GM19438 (cell line): ENCODE results near the gene MYL6.
"Not testable (repeated sequence)": the region's sequence is repeated elsewhere in the genome, so short reads cannot be mapped to it uniquely, and the experiment has no call there.

ENCODE experiments used
- ATAC-seq: cut with Tn5 transposase; IDR thresholded peaks from one replicate; pipeline ENCODE4 v1.9.1; 2021; ENCODE audit warnings: low read depth; ENCODE audit not compliant: unreplicated experiment

Gene MYL6

GRCh38 chr12:56189099-56189917 lies 31.1 kb downstream of the MYL6 start, which contains the start of gene SMARCC2:
SMARCC2 (minus strand) TSS chr12:56189483; CDS start chr12:56189461, 22 bp downstream.
- peak; percentile 66 for ATAC-seq

- peak; percentile 34 for ATAC-seq
These were observed 31.9 kb downstream of the MYL6 start for GRCh38 chr12:56189918-56190694.

GRCh38 chr12:56190695-56191155 lies 32.6 kb downstream of the MYL6 start:
- ATAC-seq = no peak

- no peak for ATAC-seq
These were observed 34.4 kb downstream of the MYL6 start for GRCh38 chr12:56192582-56192981.

- no peak for ATAC-seq
These were observed 34.9 kb downstream of the MYL6 start for GRCh38 chr12:56193025-56193578.

- ATAC-seq = not testable (repeated sequence)
These were observed 38.8 kb downstream of the MYL6 start for GRCh38 chr12:56196818-56197550.

GRCh38 chr12:56197921-56198635 lies 39.9 kb downstream of the MYL6 start:
- ATAC-seq = no peak

GRCh38 chr12:56198836-56199235 lies 40.7 kb downstream of the MYL6 start:
- ATAC-seq = no peak

GRCh38 chr12:56202366-56202765 lies 44.2 kb downstream of the MYL6 start:
- ATAC-seq = no peak

GRCh38 chr12:56202838-56203237 lies 44.7 kb downstream of the MYL6 start:
- no peak for ATAC-seq

- no peak for ATAC-seq
These were observed 46.1 kb downstream of the MYL6 start for GRCh38 chr12:56204275-56204674.

- no peak for ATAC-seq
These were observed 47.3 kb downstream of the MYL6 start for GRCh38 chr12:56205445-56205844.

- ATAC-seq = no peak
These were observed 48.5 kb downstream of the MYL6 start for GRCh38 chr12:56206452-56207166.

- no peak for ATAC-seq
These were observed 49.8 kb downstream of the MYL6 start for GRCh38 chr12:56208006-56208405.
